Right cardiac atrium (tissue), 5 donors: ENCODE data around the gene VSTM2L. TPM values are rescaled to one million over a fixed set of nuclear protein-coding genes. Genes with fewer than 3 reads are reported as not detected.

Experiments used
- ATAC-seq, 2 donors: fragments of 200-7000 bp; cut with Tn5 transposase; one replicate each; pipeline versions ENCODE4 v1.8.0 to v1.9.1; 2020; ENCODE audit warnings: moderate library complexity in 2 of 2, mild to moderate bottlenecking in 1 of 2
- DNase-seq, 3 donors: peaks; one replicate each; pipeline ENCODE4 v3.0.0-alpha.2; 2020
- H3K27ac ChIP-seq: one replicate; pipeline ENCODE4 v1.5.1; 2013; ENCODE audit warnings: mild to moderate bottlenecking, low read length, control low read depth, moderate library complexity
- H3K27me3 ChIP-seq: one replicate; pipeline ENCODE4 v1.6.1; 2013; ENCODE audit not compliant: control insufficient read depth, insufficient read depth
- H3K4me1 ChIP-seq: one replicate; pipeline ENCODE4 v1.6.1; 2013; ENCODE audit warnings: low read length; ENCODE audit not compliant: control insufficient read depth, insufficient read depth
- H3K4me3 ChIP-seq: one replicate; pipeline ENCODE4 v1.5.1; 2013; ENCODE audit warnings: low read length, control low read depth
- H3K9me3 ChIP-seq: one replicate; pipeline ENCODE4 v1.6.1; 2013; ENCODE audit warnings: low read length; ENCODE audit not compliant: control insufficient read depth
- WGBS: extraction: QIAGEN DNeasy Blood & Tissue Kit; methylation state at CpG from one replicate; pipeline ENCODE4 v1.1.7; 2013; 5-methylcytosine and 5-hydroxymethylcytosine counted together
- intact Hi-C, 4 donors: fragments of 100-400 bp; cut with DNase I; formaldehyde crosslinking; loops; one replicate each; pipeline versions ENCODE4 v1.11.0 to v1.14.0; 2022 to 2023
- polyA plus RNA-seq: library from polyadenylated mRNA; stranded (reverse); fragments of 200-250 nt; gene quantifications from one replicate; pipeline ENCODE4 v1.2.3, GENCODE V29; 2013
- total RNA-seq, 4 donors: library from RNA; stranded (reverse); fragmentation: NEBNext Ultra II Directional; extraction: Animal tissue kit (Norgen Biotek cat#: 25700); gene quantifications; one replicate each; pipeline ENCODE4 v1.2.1, GENCODE V29; 2021
- donor health status: healthy with polysubstance abuse.
- donor health status: DM: no; HTN: yes; CAD: no.
- donor health status: DM: no; HTN: no; CAD: no.
- donor health status: DM: no; HTN: yes; CAD: no; lungs with severe emphysema.
- donor health status: DM: yes; HTN: yes; CAD: no.

Gene VSTM2L
- total and polyA plus RNA-seq, 5 donors = 120 to 164 (median 124) TPM

- H3K9me3 ChIP-seq = no peaks in the 10 kb centered on the region
- H3K27me3 ChIP-seq = no peaks in the 10 kb centered on the region
- peak overlapping the region; percentile 78 for H3K27ac ChIP-seq
- intact Hi-C loops = no loop called here
- DNase-seq (peak; percentile 54 to 69 (median 63)), ATAC-seq (peak; percentile 39 to 81)
- WGBS = 49% methylated on average over 14 of the region's 14 CpGs
- no peak overlapping the region for H3K4me3 ChIP-seq
- H3K4me1 ChIP-seq = peaks cover 13% of the 10 kb centered on the region
Measured at GRCh38 chr20:37984018-37984785, 81.3 kb downstream of the VSTM2L start.

- intact Hi-C loops = no loop called here
- Histone ChIP-seq H3K4me3 (no peak overlapping the region), H3K27me3 (no peaks in the 10 kb centered on the region), H3K27ac (peak overlapping the region; percentile 92), H3K9me3 (no peaks in the 10 kb centered on the region), H3K4me1 (peaks cover 21% of the 10 kb centered on the region)
- no peak for DNase-seq
- 52% methylated on average over 9 of the region's 9 CpGs for WGBS
- ATAC-seq = no peak
Measured at GRCh38 chr20:37986044-37986858, 83.3 kb downstream of the VSTM2L start.

GRCh38 chr20:37986873-37987601 is 84.1 kb downstream of the VSTM2L start:
- intact Hi-C loops = no loop called here
- DNase-seq (peak; percentile 75 to 89 (median 85)), ATAC-seq (peak; percentile 62 to 73)
- peaks cover 23% of the 10 kb centered on the region for H3K4me1 ChIP-seq
- WGBS = 43% methylated on average over 9 of the region's 9 CpGs
- H3K4me3 ChIP-seq = no peak overlapping the region
- peak overlapping the region; percentile 96 for H3K27ac ChIP-seq
- H3K9me3 ChIP-seq = no peaks in the 10 kb centered on the region
- no peaks in the 10 kb centered on the region for H3K27me3 ChIP-seq

- Histone ChIP-seq H3K27me3 (no peaks in the 10 kb centered on the region), H3K9me3 (no peaks in the 10 kb centered on the region), H3K4me1 (peaks cover 23% of the 10 kb centered on the region), H3K4me3 (no peak overlapping the region), H3K27ac (peak overlapping the region; percentile 96)
- WGBS = 60% methylated on average over 12 of the region's 12 CpGs
- DNase-seq = no peak
- no peak for ATAC-seq
- intact Hi-C loops = no loop called here
Measured at GRCh38 chr20:37987602-37988290, 84.8 kb downstream of the VSTM2L start.

- H3K27ac ChIP-seq = peak overlapping the region; percentile 96
- H3K4me3 ChIP-seq = no peak overlapping the region
- ATAC-seq (no peak), DNase-seq (no peak)
- peaks cover 22% of the 10 kb centered on the region for H3K4me1 ChIP-seq
- intact Hi-C loops = no loop called here
- 81% methylated on average over 5 of the region's 5 CpGs for WGBS
- no peaks in the 10 kb centered on the region for H3K9me3 ChIP-seq
- H3K27me3 ChIP-seq = no peaks in the 10 kb centered on the region
Measured at GRCh38 chr20:37988306-37988954, 85.5 kb downstream of the VSTM2L start.

- Histone ChIP-seq H3K27ac (peak overlapping the region; percentile 58), H3K9me3 (no peaks in the 10 kb centered on the region), H3K27me3 (no peaks in the 10 kb centered on the region), H3K4me1 (peaks cover 17% of the 10 kb centered on the region), H3K4me3 (no peak overlapping the region)
- DNase-seq = peak in 2 of 3 donors; percentile 35 to 60
- peak in 1 of 2 donors; percentile 5 for ATAC-seq
- intact Hi-C loops = loop anchor here (5.0 to 10.0 kb wide), 3 partner anchors 82 to 425 kb away; partner anchors contain the start of gene VSTM2L (in 2 of the 4)
- 51% methylated on average over 7 of the region's 7 CpGs for WGBS
Measured at GRCh38 chr20:37989601-37990295, 86.8 kb downstream of the VSTM2L start.

- H3K4me1 ChIP-seq = peaks cover 19% of the 10 kb centered on the region
- peak; percentile 72 to 80 for ATAC-seq
- intact Hi-C loops = loop anchor here (5.0 to 10.0 kb wide), 3 partner anchors 83 to 426 kb away; partner anchors contain the start of gene VSTM2L (in 2 of the 4)
Measured at GRCh38 chr20:37990571-37991151, 87.7 kb downstream of the VSTM2L start.

GRCh38 chr20:37991157-37991866 is 88.4 kb downstream of the VSTM2L start:
- no peaks in the 10 kb centered on the region for H3K9me3 ChIP-seq
- peak in 1 of 2 donors; percentile 1 for ATAC-seq
- DNase-seq = no peak
- 40% methylated on average over 4 of the region's 4 CpGs for WGBS
- no peaks in the 10 kb centered on the region for H3K27me3 ChIP-seq
- peak overlapping the region; percentile 87 for H3K27ac ChIP-seq
- H3K4me1 ChIP-seq = peaks cover 19% of the 10 kb centered on the region
- H3K4me3 ChIP-seq = no peak overlapping the region
- intact Hi-C loops = loop anchor here (5.0 to 10.0 kb wide), 3 partner anchors 84 to 427 kb away; partner anchors contain the start of gene VSTM2L (in 2 of the 4)

More at GRCh38 chr20:37990571-37991151, 87.7 kb downstream of the VSTM2L start:
- Histone ChIP-seq H3K27me3 (no peaks in the 10 kb centered on the region), H3K4me3 (no peak overlapping the region), H3K27ac (peak overlapping the region; percentile 87), H3K9me3 (no peaks in the 10 kb centered on the region)
- DNase-seq = peak; percentile 66 to 87 (median 82)
- 40% methylated on average over 10 of the region's 10 CpGs for WGBS

- Histone ChIP-seq H3K4me1 (peaks cover 19% of the 10 kb centered on the region), H3K9me3 (no peaks in the 10 kb centered on the region), H3K4me3 (no peak overlapping the region), H3K27me3 (no peaks in the 10 kb centered on the region), H3K27ac (peak overlapping the region; percentile 81)
- DNase-seq (no peak), ATAC-seq (no peak)
- WGBS = 90% methylated on average over 4 of the region's 4 CpGs
- intact Hi-C loops = loop anchor here (5.0 to 10.0 kb wide), 3 partner anchors 85 to 427 kb away; partner anchors contain the start of gene VSTM2L (in 2 of the 4)
Measured at GRCh38 chr20:37991908-37992307, 89.0 kb downstream of the VSTM2L start.
